GM03348 (cell line): Measurements from ENCODE around the gene SECISBP2L.

ENCODE experiments used
- DNase-seq: peaks from one replicate; pipeline ENCODE4 v3.0.0; 2012; ENCODE audit warnings: low spot score

Gene SECISBP2L

DNA sequence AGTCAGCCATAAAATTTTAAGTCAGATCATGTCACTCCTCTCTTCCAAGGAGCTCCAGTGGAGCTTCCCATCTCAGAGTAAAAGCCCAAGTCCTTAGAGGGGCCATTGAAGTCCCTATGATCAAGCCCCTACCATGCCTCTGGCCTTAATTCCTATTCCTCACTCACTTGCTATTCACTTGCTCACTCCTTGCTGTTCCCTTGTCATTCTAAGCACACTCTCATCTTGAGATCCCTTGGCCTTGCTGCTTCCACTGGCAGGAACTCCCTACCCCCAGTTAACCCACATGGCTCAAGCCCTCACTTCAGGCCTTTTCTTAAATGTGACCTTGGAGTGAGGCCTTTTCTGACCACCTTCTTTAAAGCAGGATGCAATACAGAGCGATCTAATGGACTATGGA, 12.3 kb upstream of the SECISBP2L start:
- DNase-seq: no peak

DNA sequence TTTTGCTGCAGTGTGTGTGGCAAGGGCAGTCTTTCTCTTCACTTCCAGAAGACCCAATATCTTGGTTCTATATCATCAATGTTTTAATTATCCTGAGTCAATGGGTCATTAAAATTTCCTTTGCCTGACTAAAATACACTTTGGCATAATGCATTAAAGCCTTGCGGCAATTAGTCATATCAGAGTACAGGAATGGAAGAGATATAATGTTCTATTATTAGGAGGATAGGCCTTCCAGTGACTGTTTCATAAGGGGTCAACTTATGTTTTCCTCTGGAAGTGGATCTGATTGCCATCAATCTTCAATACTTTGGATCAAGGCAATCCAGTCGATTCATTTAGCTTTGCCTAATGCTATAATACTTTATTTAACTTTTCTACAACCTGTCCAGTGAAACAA, 9.4 kb upstream of the SECISBP2L start:
- no peak for DNase-seq

DNA sequence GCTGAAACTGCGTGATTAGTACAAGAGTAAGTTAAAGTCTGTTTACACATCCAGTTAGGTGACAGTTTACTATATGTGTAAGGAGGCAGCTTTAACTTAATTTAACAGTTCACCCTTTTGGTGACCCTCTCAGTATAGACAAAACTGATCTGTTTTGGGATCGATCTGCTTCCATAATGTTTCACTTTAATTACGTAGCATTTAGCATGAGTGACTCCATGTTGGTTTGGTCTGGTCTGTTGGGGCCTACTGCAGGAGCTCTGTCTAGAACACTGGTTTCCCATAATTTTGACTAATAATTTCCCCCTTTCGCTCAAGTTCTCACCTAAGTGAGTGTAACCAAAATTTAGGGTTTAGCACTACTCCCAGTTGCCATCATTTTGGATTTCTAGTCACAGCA, 6.4 kb upstream of the SECISBP2L start:
- DNase-seq: no peak

DNA sequence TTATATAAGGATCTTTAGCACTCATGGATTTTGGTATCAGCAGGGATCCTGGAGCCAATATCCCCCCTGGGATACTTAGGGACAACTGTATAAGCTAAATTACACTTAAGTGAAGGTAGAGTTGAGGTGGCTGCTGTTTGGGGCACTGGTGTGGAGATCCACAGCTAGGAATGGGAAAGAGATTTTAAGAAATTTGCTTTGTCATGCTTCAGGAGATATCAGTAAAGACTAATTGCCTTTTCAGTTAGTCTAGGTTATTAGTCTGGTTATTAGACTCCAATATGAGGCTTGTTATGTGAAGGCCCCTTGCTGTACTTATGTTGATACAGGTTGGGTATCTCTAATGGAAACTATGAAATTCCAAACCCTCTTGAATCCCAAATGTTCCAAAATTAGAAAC, 1.2 kb upstream of the SECISBP2L start:
- DNase-seq: no peak

DNA sequence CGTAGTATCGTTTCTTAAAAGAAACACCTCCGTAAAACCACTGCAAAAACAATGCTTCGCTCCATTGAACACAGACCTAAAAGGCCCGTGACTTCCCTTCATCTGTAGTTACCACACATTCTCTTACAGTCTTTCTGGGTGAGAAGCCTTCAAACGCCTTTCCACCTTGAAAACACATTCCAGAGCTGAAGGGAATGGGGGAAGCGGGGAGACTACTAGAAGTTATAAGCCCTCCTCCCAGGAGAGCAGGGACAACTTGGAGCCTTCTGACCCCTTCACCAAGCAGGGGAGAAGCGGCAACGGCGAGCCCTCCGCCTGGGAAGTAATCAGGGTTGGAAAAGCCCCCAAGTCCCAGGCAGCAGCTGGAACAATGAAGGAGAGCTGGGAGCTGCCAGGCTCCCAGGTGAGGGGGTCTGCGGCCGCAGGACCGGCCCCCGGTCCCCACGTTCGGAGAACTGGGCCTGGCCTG, 461 bp downstream of the SECISBP2L start:
- DNase-seq: peak; percentile 49

DNA sequence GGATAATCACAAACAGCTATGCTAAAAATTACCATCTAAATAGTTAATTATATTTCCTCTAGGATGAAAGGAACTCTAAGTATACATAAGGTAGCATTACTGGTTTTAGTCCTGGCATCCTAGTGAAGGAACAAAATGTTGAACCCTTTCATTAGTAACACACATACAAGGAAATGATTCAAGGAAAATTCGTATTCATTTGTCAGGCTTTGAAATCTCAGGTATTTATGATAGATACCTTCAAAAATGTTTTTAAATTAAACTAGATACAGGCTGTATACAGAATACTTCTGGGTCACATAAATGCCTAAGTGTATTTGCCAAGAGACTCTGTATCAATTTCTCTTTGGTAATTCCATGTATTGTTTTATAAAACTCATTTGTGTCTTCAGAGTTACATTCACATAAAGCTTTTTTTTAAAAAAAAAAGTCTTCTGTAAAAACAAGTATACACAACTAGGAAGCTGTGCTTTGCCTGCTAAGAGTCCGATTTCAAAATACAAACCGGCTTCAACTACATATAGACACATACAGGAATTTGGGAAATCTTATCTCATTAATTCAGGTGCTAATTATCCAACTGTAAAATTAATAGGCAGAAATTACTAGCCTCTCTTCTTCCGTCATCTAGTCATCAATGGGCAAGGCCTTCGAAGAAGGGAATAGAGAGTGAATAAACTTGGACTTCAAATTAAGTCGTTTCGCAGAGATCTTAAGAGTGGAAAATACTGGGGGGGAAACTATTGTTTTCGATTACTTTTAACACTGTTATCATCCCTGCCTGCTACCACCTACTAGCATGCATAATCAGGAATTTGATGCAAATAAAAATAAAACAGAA, 1.3 kb downstream of the SECISBP2L start:
- no peak for DNase-seq

DNA sequence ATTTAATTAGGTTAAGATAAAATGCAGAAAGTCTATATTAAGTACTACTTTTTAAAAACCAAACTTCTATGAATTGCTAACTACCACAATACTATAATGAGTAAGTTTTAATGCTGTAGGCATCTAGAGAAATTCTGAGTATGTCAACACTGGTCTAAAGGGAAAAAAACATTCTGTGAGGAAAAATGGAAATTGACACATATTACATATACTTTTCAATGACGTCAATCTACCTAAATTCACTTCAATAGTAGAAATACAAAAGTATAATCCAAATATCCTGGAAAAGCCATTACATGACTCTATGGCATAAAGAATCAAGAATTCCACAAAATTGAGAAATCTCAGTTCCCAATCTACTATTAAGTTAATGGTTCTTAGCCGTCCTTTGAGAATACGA, 2.2 kb downstream of the SECISBP2L start:
- DNase-seq: no peak

DNA sequence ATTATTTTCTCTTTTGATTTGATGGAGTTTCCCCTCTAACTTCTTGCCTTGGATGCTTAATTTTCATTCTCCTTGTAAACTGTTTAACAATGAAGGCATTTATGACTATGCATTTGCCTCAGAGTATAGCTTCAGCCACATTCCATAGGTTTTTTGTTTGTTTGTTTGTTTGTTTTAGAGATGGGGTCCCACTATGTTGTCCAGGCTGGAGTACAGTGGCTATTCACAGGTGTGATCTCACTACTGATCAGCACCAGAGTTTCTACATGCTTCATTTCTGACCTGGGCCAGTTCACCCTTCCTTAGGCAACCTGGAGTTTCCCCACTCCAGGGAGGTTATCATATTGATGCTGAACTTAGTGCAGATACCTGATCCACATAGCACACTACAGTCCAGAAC, 4.1 kb downstream of the SECISBP2L start:
- DNase-seq: no peak

DNA sequence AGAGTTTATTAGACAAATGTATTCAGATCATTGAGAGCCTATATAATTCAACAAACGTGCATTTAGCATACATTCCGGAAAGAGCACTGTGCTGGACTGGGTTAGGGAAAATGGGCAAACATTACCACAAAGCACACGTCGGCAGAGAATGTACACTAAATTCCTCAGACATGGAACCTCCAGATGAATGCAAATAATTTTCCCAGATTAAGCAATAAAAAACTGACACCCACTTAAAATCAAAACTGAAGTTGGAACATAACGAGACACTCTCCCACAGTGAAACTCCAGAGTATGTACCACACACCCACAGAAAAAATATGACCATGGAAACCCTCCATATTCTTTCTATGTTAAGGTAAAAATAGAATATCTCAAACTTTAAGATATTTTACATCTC, 4.8 kb downstream of the SECISBP2L start:
- peak; percentile 10 for DNase-seq

DNA sequence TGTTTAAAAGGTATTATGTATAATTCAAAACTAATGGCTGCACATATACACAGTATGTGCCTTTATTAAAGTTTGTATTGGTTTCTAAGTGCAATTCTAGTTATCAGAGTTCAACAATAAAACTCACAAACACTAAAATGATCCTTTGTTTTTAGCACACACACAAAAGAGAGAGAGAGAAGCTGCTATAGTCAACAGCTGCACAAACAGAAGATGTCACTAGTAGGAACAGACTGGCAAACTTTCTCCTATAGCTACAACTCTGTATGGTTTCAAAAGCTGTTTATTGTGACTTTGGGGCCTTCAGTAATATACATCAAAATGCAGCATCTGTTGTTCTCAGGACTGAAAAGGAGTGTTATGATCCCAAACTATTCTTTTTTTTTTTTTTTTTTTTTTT, 6.1 kb downstream of the SECISBP2L start:
- no peak for DNase-seq

DNA sequence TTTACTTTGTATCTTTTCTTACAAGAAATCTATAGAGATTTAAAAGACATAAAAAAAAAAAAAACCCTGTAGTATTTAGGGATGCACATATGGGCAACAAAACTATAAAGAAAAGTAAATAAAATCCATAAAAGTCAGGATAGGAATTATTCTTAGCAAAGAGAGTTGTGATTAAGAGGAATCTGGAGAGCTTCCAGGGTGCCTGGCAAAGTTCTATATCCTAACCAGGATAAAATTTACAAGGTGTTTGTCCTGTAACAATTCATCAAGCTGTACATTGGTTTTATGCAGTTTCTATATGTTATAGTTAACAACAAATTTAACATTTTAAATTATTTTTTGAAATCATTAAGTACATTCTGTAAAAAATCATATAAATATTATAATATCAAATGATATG, 7.9 kb downstream of the SECISBP2L start:
- DNase-seq: no peak

DNA sequence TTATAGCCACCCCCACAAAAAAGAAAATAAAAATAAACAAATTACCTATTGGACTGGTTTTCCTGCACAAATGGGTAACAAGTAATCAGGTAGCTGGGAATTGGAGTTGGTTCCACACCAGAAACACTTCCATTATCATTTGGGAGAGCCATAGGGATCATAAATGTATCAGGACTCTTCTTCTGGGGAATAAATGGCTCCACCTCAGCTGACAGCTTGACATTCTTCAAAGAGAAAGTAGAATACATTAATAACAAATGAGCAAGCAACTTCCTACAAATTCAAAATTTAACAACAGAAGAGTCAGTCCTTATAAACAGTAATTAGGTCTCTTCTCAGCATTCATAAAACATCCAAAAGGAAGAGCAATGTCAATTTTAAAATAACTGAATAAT, 8.7 kb downstream of the SECISBP2L start:
- DNase-seq: no peak

DNA sequence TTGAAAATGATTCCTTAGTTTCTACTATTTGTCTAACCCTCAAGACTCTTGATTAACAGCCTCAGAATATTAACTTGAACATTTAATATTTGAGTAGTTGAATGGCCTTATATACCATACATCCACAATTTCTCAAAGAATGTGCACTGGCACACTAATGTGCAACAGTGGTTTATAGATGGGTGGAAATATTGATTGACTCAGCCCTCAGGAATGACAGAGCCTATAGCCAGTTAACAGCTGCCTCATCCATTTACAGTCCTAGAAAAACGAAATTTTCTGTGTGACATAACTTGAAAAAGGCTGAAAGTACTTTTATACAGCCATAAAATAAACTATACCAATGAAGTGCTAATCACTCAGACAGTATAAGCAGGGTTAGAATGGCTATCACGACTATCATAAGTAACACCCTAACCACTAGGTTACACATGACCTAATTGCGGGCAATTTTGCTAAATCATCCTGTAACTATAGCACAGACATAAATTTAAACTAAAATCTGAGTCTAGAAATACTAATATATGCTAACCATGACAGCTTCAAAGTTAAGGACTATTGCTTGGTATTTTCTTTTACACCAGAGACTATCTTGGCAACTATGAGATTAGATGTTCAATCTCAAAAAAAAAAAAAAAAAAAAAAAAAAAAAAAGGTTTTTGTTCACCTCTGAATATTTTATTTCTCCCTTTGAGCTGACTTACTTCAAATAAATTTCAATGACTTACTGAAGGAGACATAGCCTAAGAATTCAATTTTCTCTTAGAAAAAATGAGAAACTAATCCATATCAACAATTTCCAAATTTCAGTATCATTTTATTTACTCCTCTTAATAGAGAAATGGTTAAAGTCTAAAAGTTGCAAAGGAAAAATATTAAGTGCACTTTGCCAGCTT, 9.3 kb downstream of the SECISBP2L start:
- DNase-seq: peak; percentile 39

DNA sequence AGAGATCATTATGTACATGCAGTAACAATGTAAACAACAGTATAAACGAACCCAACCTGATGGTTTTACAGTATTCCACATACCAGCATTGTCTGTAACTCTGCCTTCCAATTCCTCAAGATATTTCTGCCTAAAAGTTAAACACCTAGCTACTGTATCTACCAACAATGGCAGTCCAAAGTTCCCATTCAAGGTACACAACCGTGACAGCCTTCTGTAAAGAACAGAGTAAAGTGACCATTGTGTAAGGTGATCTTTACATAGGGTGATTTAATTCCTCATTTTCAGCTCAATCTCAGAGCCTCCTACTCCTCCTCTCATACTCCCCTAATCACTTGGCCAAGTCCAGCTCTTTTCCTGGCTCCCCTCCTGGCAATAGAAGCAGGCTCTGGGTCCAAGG, 10.4 kb downstream of the SECISBP2L start:
- DNase-seq: no peak

DNA sequence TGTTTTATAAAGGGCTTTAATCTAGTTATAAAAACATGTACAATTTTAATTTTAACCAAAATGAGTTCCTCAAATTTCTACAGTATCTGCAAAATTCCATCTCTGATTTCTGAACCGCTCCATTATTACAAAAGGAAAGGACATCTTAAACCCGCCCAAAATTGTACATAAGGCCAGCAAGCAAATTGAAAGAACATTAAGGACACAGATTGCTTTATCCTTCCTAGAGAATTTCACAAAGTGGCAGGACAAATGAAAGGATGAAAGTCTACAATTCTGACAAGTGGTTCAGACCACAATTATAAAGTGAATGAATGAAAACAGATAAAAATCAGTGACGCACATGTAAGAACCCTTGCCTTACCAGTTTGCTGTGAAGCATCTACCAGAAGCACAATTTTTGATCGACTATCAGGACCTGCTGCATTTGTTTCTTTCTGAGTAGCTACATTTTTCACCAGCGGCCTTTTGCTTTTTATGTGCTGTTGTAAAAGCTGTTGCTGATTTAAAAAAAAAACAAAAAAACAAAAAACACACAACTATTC, 13.6 kb downstream of the SECISBP2L start:
- DNase-seq: no peak

DNA sequence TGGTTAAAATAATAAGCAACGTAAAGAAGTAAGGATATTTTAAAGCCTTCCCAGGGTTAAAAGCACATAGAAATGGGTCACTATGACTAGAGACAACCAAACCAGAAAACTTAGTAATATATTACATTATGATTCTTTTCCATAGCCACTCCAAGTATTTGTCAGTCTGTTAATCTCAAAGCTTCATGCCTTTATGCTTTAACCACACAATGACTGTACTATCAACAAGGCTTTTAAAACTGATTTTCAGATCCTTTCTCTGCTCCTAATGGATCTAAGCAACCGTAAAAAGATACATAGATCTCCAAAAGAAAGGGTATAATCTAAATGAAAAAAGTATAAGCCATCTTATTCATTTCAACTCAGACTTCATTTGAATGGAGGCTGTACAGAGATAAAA, 14.4 kb downstream of the SECISBP2L start:
- no peak for DNase-seq

DNA sequence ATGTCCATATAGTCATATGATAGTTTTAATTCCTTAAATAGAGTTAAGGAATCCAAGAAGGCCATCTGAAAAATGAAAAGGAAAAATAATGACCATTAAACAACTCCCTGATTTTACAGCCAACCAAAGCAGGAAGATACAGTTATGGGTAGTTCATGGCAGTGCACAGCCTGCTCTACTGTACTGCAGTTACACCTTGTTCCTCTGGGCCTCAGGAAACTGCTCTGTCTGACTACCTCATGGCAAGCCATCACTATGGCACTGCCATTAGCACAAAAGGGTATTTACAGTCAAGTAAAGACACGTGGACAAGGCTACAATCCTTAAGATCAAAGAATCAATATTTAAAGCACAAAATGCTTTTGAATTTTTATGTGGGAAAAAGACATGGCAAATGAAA, 19.5 kb downstream of the SECISBP2L start:
- no peak for DNase-seq

DNA sequence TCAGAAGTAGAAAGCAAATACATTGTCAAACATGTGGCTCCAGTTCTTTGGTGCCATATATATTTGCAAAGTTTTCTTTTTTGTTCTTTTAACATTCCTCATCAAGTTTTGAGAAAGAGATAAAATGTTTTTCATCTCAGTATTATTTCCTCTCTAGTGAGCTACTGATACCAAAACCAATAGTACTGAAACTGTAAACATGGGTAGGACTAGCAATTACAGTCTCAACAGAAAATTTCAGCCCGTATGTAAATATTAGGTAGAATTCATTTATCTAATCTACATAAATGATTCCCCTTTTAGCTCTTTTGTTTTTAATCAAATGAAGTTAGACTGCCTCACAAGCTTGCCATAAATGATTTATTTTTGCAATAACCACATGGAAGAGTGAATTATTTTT, 21.4 kb downstream of the SECISBP2L start:
- DNase-seq: no peak

DNA sequence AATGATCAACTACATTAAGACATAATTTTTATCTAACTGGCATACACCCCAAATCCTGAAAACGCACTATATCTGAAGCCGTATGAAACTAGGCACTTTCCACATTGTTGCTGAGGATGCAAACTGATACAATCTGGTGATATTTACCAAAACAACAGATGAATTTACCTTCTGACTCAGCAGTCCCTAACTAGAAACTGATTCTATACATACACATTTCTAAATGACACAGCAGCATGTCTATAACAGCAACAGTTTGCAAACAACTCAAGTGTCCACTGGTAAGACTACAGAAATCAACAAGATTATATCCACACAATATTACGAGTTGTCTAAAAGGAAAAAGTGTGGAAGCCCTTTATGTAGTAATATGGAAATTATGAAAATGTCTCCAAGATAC, 22.9 kb downstream of the SECISBP2L start:
- no peak for DNase-seq

DNA sequence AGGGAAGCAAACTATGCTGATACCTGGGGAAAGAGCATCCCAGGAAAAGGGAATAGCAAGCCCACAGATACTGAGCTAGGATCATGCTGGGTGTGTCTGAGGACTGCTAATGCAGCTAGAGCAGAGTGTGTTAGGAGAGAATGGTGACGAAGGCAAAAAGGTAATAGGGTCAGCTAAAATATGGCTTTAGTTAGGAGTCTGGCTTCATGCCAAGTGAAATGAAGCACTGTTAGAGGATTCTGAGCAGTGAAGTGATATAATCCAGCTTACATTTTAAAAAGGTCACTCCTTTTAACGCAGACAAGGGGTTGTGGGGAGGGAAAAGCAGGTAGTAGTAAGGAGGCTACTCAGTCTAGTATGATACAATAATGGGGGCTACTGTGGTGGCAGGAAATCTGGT, 30.4 kb downstream of the SECISBP2L start:
- DNase-seq: no peak

DNA sequence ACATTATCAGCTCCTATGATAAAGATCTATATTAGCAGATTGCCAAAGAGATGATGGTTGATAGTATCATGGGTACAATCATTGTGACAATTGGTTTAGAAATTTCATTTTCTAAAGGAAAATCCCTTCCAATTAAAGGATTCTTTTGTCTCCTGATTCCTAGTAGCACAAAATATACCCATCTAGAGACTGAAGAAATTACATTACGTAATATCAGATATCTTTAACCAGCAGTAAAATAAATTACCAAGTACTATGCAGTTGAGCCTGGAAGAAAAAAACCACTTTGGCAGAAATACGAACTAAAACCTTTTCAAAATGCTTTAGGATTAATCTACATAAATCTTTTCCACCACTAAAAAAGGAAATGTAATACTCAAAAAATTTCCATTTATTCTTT, 46.9 kb downstream of the SECISBP2L start:
- DNase-seq: no peak

DNA sequence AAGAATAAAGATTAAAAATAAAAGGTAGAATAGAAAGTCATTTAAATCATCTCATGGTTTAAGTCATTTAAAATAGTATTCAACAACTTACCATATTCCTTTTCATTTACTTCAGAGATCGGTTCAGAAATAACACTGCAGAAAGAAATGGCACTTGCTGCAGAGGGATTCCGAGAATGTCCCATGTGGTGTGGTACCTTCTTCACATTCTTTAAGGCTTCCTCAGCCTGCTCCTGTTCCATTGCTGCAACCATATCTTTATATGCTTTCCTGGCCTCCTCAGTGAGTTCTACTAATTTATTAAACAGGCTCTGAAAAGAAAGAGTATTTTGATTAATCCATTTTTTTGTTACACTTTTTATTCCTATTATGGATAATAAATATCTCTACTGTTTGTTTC, 50.0 kb downstream of the SECISBP2L start:
- peak; percentile 30 for DNase-seq

DNA sequence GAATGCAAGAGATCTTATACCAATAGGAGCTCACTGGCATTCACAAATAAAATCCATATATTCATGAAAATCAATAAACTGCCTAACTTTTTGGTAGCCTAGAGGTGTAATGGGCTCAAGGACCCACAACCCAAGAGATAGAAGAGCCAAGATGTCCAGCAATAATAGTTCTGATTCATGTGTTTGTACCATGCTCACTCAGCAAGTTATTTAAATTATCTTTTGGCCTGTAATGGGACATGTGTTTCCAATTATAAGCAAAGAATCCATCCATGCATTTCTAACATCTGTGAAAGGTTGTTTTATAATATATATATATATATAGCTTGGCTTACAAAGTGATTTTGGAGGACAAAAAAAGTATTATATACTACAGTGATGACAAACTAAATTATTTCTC, 52.9 kb downstream of the SECISBP2L start:
- no peak for DNase-seq
